Esophagus muscularis mucosa (tissue), 4 donors: ENCODE results near the gene ZNF844. TPM values are rescaled to one million over a fixed set of nuclear protein-coding genes. Genes with fewer than 3 reads are reported as not detected.

Experiments used
- DNase-seq: peaks from one replicate; pipeline ENCODE4 v3.0.0-alpha.2; 2017; ENCODE audit errors: extremely low spot score
- H3K27ac ChIP-seq, 4 donors: fragments of 200-600 bp; sonication (generic); replicated peaks in 1 of 4; 1 replicate in 3 of 4; 2 replicates in 1 of 4; pipeline ENCODE4 v1.5.1; 2016 to 2019; ENCODE audit warnings: mild to moderate bottlenecking in 1 of 4
- H3K27me3 ChIP-seq, 4 donors: fragments of 200-600 bp; sonication (generic); one replicate each; pipeline versions ENCODE4 v1.5.1 to v1.6.0; 2016 to 2019
- H3K36me3 ChIP-seq, 4 donors: fragments of 200-600 bp; sonication (generic); one replicate each; pipeline ENCODE4 v1.5.1; 2016 to 2019
- H3K4me1 ChIP-seq, 4 donors: fragments of 200-600 bp; sonication (generic); one replicate each; pipeline ENCODE4 v1.5.1; 2016 to 2019
- H3K4me3 ChIP-seq, 4 donors: fragments of 200-600 bp; sonication (generic); 1 replicate in 2 of 4; 2 replicates in 2 of 4; pipeline ENCODE4 v1.5.1; 2016 to 2019; ENCODE audit warnings: mild to moderate bottlenecking in 4 of 4, moderate library complexity in 1 of 4
- H3K9me3 ChIP-seq, 4 donors: fragments of 200-600 bp; sonication (generic); 1 replicate in 3 of 4; 2 replicates in 1 of 4; pipeline ENCODE4 v1.5.1; 2016 to 2019
- EP300 ChIP-seq: sonication (generic); formaldehyde crosslinking; IDR thresholded peaks from one replicate; pipeline ENCODE4 v1.6.1; 2017; ENCODE audit warnings: antibody characterized with exemption
- POLR2A ChIP-seq: fragments of 450-650 bp; IDR thresholded peaks from one replicate; pipeline ENCODE4 v1.6.1; 2017; ENCODE audit warnings: antibody characterized with exemption, moderate library complexity, mild to moderate bottlenecking, low read depth
- POLR2AphosphoS5 ChIP-seq, 2 donors: sonication (generic); formaldehyde crosslinking; IDR thresholded peaks; one replicate each; pipeline ENCODE4 v1.6.1; 2017; ENCODE audit warnings: antibody characterized with exemption in 2 of 2
- WGBS: methylation state at CpG from one replicate; pipeline ENCODE4 v1.1.5; 2018; 5-methylcytosine and 5-hydroxymethylcytosine counted together
- intact Hi-C: fragments of 100-400 bp; cut with DNase I; formaldehyde crosslinking; loops from one replicate; pipeline ENCODE4 v1.15.1; 2023
- total RNA-seq, 4 donors: library from RNA; depleted of rRNA; stranded (reverse); fragments of >200 nt; gene quantifications; one replicate each; pipeline versions ENCODE4 v1.1.0 to v1.2.1, GENCODE V29; 2016
- TF ChIP-seq, protein P1 (sequence below), 3 experiments: fragments of 200-600 bp in 2 of 3; fragments of 450-650 bp in 1 of 3; sonication (generic) in 2 of 3; IDR thresholded peaks; one replicate each; pipeline ENCODE4 v1.5.1; 2017 to 2019; ENCODE audit warnings: antibody characterized with exemption in 3 of 3, mild to moderate bottlenecking in 2 of 3, moderate library complexity in 1 of 3

ZNF844 gene
- total RNA-seq, 4 donors from 2014 or later, result 6.5 to 10.1 (median 8.3) TPM

DNA sequence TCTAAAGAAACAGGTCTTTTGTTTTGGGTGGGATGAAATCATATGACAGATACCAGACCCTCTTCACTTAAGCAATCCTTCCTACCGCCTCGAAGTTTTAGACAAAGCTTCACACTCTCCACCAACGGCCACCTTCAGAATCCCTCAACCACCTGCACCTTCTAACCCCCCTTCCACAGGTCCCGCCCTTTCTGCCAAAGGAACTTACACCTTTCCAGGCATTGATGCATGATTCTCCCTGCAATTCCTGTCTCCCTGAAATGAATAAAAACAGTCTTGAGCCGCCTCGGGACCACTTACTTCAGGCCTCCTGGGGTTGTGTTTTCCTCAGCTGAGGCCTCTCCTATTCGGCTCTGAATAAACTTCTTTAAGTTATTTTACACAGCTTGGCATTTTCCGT is 29.9 kb upstream of the ZNF844 start:
- intact Hi-C loops, result no loop called here
- Histone ChIP-seq H3K4me1 (peaks cover 16 to 25% (median 19%) of the 10 kb centered on the region in 4 donors), H3K36me3 (no peaks in the 10 kb centered on the region), H3K9me3 (no peaks in the 10 kb centered on the region), H3K4me3 (peak overlapping the region; percentile 71 to 94 (median 81)), H3K27me3 (no peaks in the 10 kb centered on the region), H3K27ac (peak overlapping the region; percentile 84 to 90 (median 90))
- TF ChIP-seq, protein P1, sequence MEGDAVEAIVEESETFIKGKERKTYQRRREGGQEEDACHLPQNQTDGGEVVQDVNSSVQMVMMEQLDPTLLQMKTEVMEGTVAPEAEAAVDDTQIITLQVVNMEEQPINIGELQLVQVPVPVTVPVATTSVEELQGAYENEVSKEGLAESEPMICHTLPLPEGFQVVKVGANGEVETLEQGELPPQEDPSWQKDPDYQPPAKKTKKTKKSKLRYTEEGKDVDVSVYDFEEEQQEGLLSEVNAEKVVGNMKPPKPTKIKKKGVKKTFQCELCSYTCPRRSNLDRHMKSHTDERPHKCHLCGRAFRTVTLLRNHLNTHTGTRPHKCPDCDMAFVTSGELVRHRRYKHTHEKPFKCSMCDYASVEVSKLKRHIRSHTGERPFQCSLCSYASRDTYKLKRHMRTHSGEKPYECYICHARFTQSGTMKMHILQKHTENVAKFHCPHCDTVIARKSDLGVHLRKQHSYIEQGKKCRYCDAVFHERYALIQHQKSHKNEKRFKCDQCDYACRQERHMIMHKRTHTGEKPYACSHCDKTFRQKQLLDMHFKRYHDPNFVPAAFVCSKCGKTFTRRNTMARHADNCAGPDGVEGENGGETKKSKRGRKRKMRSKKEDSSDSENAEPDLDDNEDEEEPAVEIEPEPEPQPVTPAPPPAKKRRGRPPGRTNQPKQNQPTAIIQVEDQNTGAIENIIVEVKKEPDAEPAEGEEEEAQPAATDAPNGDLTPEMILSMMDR (IDR thresholded peaks at IDR 0.05), result no peak
- DNase-seq, result no peak
- 20% methylated on average over 8 of the region's 8 CpGs for WGBS

DNA sequence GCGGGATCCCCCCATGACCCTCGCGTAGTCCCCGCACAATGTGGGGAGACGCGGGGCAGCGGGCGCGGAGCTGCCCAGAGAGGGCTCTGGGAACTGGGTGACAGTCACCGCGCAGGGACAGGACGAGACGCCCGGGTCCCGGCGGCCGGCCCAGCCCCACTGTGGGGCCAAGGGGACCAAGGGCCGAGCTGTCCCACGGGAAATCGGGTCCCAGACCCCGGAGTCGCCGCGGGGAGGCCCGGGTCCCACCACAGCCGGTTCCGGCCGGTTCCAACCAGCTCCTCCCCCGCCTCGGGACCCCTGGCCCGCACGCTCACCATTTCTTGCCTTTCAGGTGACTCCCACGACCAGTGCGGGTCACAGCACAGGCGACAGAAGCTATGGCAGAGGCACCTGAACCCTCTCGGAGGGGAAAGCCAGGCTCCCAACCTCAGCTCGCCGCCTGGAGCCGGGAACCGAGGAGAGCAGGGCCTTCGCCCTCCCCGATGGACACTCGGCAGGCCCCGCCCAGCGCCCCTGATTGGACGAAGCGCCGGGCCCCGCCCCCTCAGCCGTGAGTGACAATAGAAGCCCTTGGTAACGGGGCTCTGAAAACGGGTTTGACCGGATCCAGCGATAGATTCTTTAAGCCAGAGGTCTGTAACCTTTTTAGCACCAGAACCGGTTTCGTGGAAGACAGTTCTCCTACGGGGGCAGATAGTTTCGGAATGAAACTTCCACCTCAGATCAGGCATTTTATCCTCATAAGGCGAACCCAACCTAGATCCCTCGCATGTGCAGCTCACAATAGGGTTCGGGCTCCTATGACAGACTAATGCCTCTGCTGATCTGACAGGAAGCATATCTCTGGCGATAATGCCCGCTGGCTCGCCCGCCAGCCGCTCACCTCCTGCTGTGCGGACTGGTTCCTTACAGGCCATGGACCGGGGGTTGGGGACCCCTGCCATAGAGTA is 29.0 kb upstream of the ZNF844 start, which contains the start of gene ZNF433:
Gene ZNF433 (minus strand): TSS at position 460 of the 953 bp plus-strand sequence. CDS start 140 bp downstream, at position 320.
- Histone ChIP-seq H3K27me3 (no peaks in the 10 kb centered on the region), H3K4me3 (peak within 1 kb of the TSS; percentile 71 to 94 (median 81)), H3K27ac (peak within 1 kb of the TSS; percentile 84 to 90 (median 90)), H3K9me3 (no peaks in the 10 kb centered on the region), H3K4me1 (peaks cover 16 to 25% (median 19%) of the 10 kb centered on the region in 4 donors), H3K36me3 (no peaks in the 10 kb centered on the region)
- WGBS, result under 1% methylated on average over 50 of the region's 68 CpGs
- DNase-seq, result peak; percentile 98
- intact Hi-C loops, result no loop called here
- TF ChIP-seq POLR2AphosphoS5 (IDR thresholded peaks at IDR 0.05) (peak; percentile 85 to 90), POLR2A (no peak)
- TF ChIP-seq, protein P1 (IDR thresholded peaks at IDR 0.05), result peak in 2 of 3 experiments; percentile 10 to 16

DNA sequence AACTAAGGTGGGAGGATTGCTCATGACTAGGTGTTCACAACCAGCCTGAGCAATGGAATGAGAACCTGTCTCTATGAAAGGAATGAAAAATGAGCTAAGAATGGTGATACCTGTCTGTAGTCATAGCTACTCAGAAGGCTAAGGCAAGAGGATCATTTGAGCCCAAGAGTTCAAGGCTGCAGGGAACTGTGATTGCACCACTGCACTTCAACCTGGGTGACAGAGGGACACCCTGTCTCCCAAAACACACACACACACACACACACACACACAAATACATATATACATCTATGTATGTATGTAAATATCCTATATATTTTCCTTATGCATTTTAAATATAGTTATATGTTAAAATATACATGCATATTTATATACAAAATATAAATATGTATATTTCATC is 21.6 kb upstream of the ZNF844 start:
- Histone ChIP-seq H3K4me1 (no peaks in the 10 kb centered on the region), H3K9me3 (peaks cover 0 to 27% (median 20%) of the 10 kb centered on the region in 4 donors), H3K36me3 (peaks cover 0 to 17% (median 2%) of the 10 kb centered on the region in 4 donors), H3K4me3 (no peak overlapping the region), H3K27me3 (no peaks in the 10 kb centered on the region), H3K27ac (no peak overlapping the region)
- TF ChIP-seq, protein P1 (IDR thresholded peaks at IDR 0.05), result no peak
- no peak for TF ChIP-seq POLR2A
- intact Hi-C loops, result no loop called here
- no peak for DNase-seq

DNA sequence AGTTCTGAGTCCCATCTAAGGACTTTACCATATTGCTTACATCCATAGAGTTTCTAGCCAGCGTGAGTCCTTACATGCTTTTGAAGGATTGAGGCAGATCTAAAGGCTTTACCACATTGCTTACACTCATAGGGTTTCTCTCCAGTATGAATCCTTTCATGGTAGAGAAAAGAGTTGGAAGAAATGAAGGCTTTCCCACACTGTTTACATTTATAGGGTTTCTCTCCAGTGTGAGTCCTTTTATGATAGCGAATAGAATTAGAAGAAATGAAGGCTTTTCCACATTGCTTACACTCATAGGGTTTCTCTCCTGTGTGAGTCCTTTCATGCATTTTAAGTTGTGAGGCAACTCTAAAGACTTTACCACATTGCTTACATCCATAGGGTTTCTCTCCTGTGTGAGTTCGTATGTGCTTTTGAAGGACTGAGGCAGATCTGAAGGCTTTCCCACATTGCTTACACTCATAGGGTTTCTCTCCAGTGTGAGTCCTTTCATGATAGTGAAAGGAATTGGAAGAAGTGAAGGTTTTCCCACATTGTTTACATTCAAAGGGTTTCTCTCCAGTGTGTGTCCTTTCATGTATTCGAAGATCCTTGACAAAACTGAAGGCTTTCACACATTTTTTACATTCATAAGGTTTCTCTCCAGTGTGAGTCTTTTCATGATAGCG is 20.6 kb upstream of the ZNF844 start:
- peaks cover 0 to 17% (median 2%) of the 10 kb centered on the region in 4 donors for H3K36me3 ChIP-seq
- H3K27me3 ChIP-seq, result no peaks in the 10 kb centered on the region
- no peak for DNase-seq
- 94% methylated on average over 5 of the region's 5 CpGs for WGBS
- no peak overlapping the region for H3K27ac ChIP-seq
- H3K9me3 ChIP-seq, result peaks cover 0 to 27% (median 20%) of the 10 kb centered on the region in 4 donors
- H3K4me3 ChIP-seq, result no peak overlapping the region
- intact Hi-C loops, result no loop called here
- TF ChIP-seq POLR2AphosphoS5 (IDR thresholded peaks at IDR 0.05) (no peak), POLR2A (no peak), EP300 (no peak)
- TF ChIP-seq, protein P1 (IDR thresholded peaks at IDR 0.05), result no peak
- no peaks in the 10 kb centered on the region for H3K4me1 ChIP-seq
